Measurements from ENCODE around the gene NBPF3. TPM values are rescaled to one million over a fixed set of nuclear protein-coding genes. Genes with fewer than 3 reads are reported as not detected.
A peak's percentile ranks its signal among the peaks of the same experiment; 100 is the strongest.
"Not testable (repeated sequence)": the region's sequence is repeated elsewhere in the genome, so short reads cannot be mapped to it uniquely, and the experiment has no call there.

Gene NBPF3
- polyA plus RNA-seq, 3 donors = 11.1 to 19.2 (median 17.7) TPM

- no peak for DNase-seq (ENCODE audit: extremely low read depth in 1 of 11, low read depth in 9 of 11, low spot score in 4 of 11)
Observed at GRCh38 chr1:21435646-21436487, 4.1 kb upstream of the NBPF3 start.

- no peak for DNase-seq (ENCODE audit: extremely low read depth in 1 of 11, low read depth in 9 of 11, low spot score in 4 of 11)
Observed at GRCh38 chr1:21436488-21437340, 3.2 kb upstream of the NBPF3 start.

GRCh38 chr1:21437341-21437640 lies 2.6 kb upstream of the NBPF3 start:
- no peak for DNase-seq (ENCODE audit: extremely low read depth in 1 of 11, low read depth in 9 of 11, low spot score in 4 of 11)

- DNase-seq (ENCODE audit: extremely low read depth in 1 of 11, low read depth in 9 of 11, low spot score in 4 of 11) = not testable (repeated sequence)
Observed at GRCh38 chr1:21438646-21439312, 1.2 kb upstream of the NBPF3 start.

- no peak for DNase-seq (ENCODE audit: extremely low read depth in 1 of 11, low read depth in 9 of 11, low spot score in 4 of 11)
Observed at GRCh38 chr1:21439345-21439720, 604 bp upstream of the NBPF3 start.

GRCh38 chr1:21440630-21441125 lies 741 bp downstream of the NBPF3 start:
- not testable (repeated sequence) for DNase-seq (ENCODE audit: extremely low read depth in 1 of 11, low read depth in 9 of 11, low spot score in 4 of 11)

GRCh38 chr1:21446647-21447046 lies 6.7 kb downstream of the NBPF3 start:
- DNase-seq (ENCODE audit: extremely low read depth in 1 of 11, low read depth in 9 of 11, low spot score in 4 of 11) = not testable (repeated sequence)

- DNase-seq (ENCODE audit: extremely low read depth in 1 of 11, low read depth in 9 of 11, low spot score in 4 of 11) = no peak
Observed at GRCh38 chr1:21447311-21447710, 7.4 kb downstream of the NBPF3 start.

GRCh38 chr1:21449906-21450305 lies 10.0 kb downstream of the NBPF3 start:
- DNase-seq (ENCODE audit: extremely low read depth in 1 of 11, low read depth in 9 of 11, low spot score in 4 of 11) = no peak

- DNase-seq (ENCODE audit: extremely low read depth in 1 of 11, low read depth in 9 of 11, low spot score in 4 of 11) = no peak
Observed at GRCh38 chr1:21451212-21451611, 11.3 kb downstream of the NBPF3 start.

GRCh38 chr1:21451981-21452411 lies 12.1 kb downstream of the NBPF3 start:
- DNase-seq (ENCODE audit: extremely low read depth in 1 of 11, low read depth in 9 of 11, low spot score in 4 of 11) = no peak

GRCh38 chr1:21453964-21454614 lies 14.2 kb downstream of the NBPF3 start:
- not testable (repeated sequence) for DNase-seq (ENCODE audit: extremely low read depth in 1 of 11, low read depth in 9 of 11, low spot score in 4 of 11)

GRCh38 chr1:21454904-21455303 lies 15.0 kb downstream of the NBPF3 start:
- not testable (repeated sequence) for DNase-seq (ENCODE audit: extremely low read depth in 1 of 11, low read depth in 9 of 11, low spot score in 4 of 11)

- DNase-seq (ENCODE audit: extremely low read depth in 1 of 11, low read depth in 9 of 11, low spot score in 4 of 11) = no peak
Observed at GRCh38 chr1:21457654-21458053, 17.7 kb downstream of the NBPF3 start.

- not testable (repeated sequence) for DNase-seq (ENCODE audit: extremely low read depth in 1 of 11, low read depth in 9 of 11, low spot score in 4 of 11)
Observed at GRCh38 chr1:21465127-21465526, 25.2 kb downstream of the NBPF3 start.

- not testable (repeated sequence) for DNase-seq (ENCODE audit: extremely low read depth in 1 of 11, low read depth in 9 of 11, low spot score in 4 of 11)
Observed at GRCh38 chr1:21467946-21468345, 28.0 kb downstream of the NBPF3 start.

- peak in 1 of 11 donors; percentile 11 for DNase-seq (ENCODE audit: extremely low read depth in 1 of 11, low read depth in 9 of 11, low spot score in 4 of 11)
Observed at GRCh38 chr1:21468599-21468998, 28.7 kb downstream of the NBPF3 start.

GRCh38 chr1:21469581-21469980 lies 29.6 kb downstream of the NBPF3 start:
- no peak for DNase-seq (ENCODE audit: extremely low read depth in 1 of 11, low read depth in 9 of 11, low spot score in 4 of 11)

- DNase-seq (ENCODE audit: extremely low read depth in 1 of 11, low read depth in 9 of 11, low spot score in 4 of 11) = no peak
Observed at GRCh38 chr1:21472861-21473260, 32.9 kb downstream of the NBPF3 start.

All from renal cortex interstitium (tissue), 11 donors.